Fibroblast of lung (primary cell): ENCODE data around the gene NES. TPM values are rescaled to one million over a fixed set of nuclear protein-coding genes. Genes with fewer than 3 reads are reported as not detected.

Experiments
- DNase-seq, 2 donors: peaks; one replicate each; pipeline versions ENCODE4 v3.0.0 to v3.0.0-alpha.2; 2010; ENCODE audit warnings: low read depth in 2 of 2
- H2AFZ ChIP-seq: 2 replicates; pipeline ENCODE4 v1.5.1; 2012; ENCODE audit warnings: low read length, control low read depth, inconsistent platforms
- H3K27ac ChIP-seq: 2 replicates; pipeline ENCODE4 v1.5.1; 2011; ENCODE audit warnings: low read length, control low read depth; ENCODE audit not compliant: insufficient read depth
- H3K27me3 ChIP-seq: 2 replicates; pipeline ENCODE4 v1.5.1; 2011; ENCODE audit warnings: mild to moderate bottlenecking, low read length; ENCODE audit not compliant: control insufficient read depth, insufficient read depth
- H3K36me3 ChIP-seq: 2 replicates; pipeline ENCODE4 v1.5.1; 2011; ENCODE audit warnings: low read length; ENCODE audit not compliant: control insufficient read depth, insufficient read depth
- H3K4me1 ChIP-seq: 2 replicates; pipeline ENCODE4 v1.5.1; 2011; ENCODE audit warnings: low read length; ENCODE audit not compliant: control insufficient read depth, insufficient read depth; ENCODE audit errors: extremely low read depth
- H3K4me2 ChIP-seq: 2 replicates; pipeline ENCODE4 v1.5.1; 2011; ENCODE audit warnings: low read length, control low read depth; ENCODE audit not compliant: insufficient read depth; ENCODE audit errors: extremely low read depth
- H3K4me3 ChIP-seq, 4 experiments: fragments of 200-600 bp in 1 of 4; sonication (generic) in 1 of 4; replicated peaks in 1 of 4; 2 replicates each; pipeline ENCODE4 v1.5.1; 2011 to 2016; ENCODE audit warnings: low read length in 4 of 4, low read depth in 3 of 4, mild to moderate bottlenecking in 3 of 4, control low read depth in 2 of 4, inconsistent platforms in 1 of 4, mixed read lengths in 1 of 4; ENCODE audit not compliant: insufficient read depth in 1 of 4; ENCODE audit errors: control extremely low read depth in 1 of 4
- H3K79me2 ChIP-seq: 2 replicates; pipeline ENCODE4 v1.5.1; 2012; ENCODE audit warnings: mild to moderate bottlenecking, low read length, inconsistent platforms; ENCODE audit not compliant: control insufficient read depth, insufficient read depth
- H3K9ac ChIP-seq: 2 replicates; pipeline ENCODE4 v1.5.1; 2011; ENCODE audit warnings: mild to moderate bottlenecking, low read length, control low read depth; ENCODE audit not compliant: insufficient read depth
- H3K9me3 ChIP-seq: 2 replicates; pipeline ENCODE4 v1.5.1; 2012; ENCODE audit warnings: low read depth, low read length; ENCODE audit not compliant: control insufficient read depth, insufficient read depth
- H4K20me1 ChIP-seq: 2 replicates; pipeline ENCODE4 v1.5.1; 2011; ENCODE audit warnings: low read length; ENCODE audit not compliant: control insufficient read depth, insufficient read depth; ENCODE audit errors: extremely low read depth
- CTCF ChIP-seq, 2 donors: IDR thresholded peaks in 1 of 2; conservative IDR thresholded peaks in 1 of 2; 1 replicate in 1 of 2; 2 replicates in 1 of 2; pipeline ENCODE4 v1.5.1; 2011 to 2012; ENCODE audit warnings: low read length in 2 of 2, control low read depth in 1 of 2, inconsistent platforms in 1 of 2, low read depth in 1 of 2, mild to moderate bottlenecking in 1 of 2
- EZH2 ChIP-seq: IDR thresholded peaks from 2 replicates; pipeline ENCODE4 v1.5.1; 2012; ENCODE audit warnings: low read length, control low read depth, mild to moderate bottlenecking; ENCODE audit errors: missing control alignments
- polyA plus RNA-seq, 2 donors: library from polyadenylated mRNA; depleted of rRNA in 1 of 2; stranded (reverse) in 1 of 2; unstranded in 1 of 2; fragments of >200 nt; gene quantifications; 2 replicates each; pipeline ENCODE4 v1.2.1, GENCODE V29; 2011 to 2012; ENCODE audit warnings: missing spikeins in 1 of 2
- total RNA-seq: library from RNA; depleted of rRNA; stranded (reverse); fragments of >200 nt; gene quantifications from 2 replicates; pipeline ENCODE4 v1.2.1, GENCODE V29; 2014

Gene NES
- total and polyA plus RNA-seq, 2 donors (not counting 1 experiment from before 2014, with no cell fraction given): 34.6 to 87.4 TPM

- DNase-seq: no peak
- TF ChIP-seq CTCF (conservative IDR thresholded peaks at IDR 0.05 in 1 of 2, IDR thresholded peaks at IDR 0.05 in 1 of 2; ENCODE audit: low read depth in 1 of 2, low read length in 2 of 2) (no peak), EZH2 (no peak)
- Histone ChIP-seq H3K4me2 (peak overlapping the region; percentile 39), H4K20me1 (no peaks in the 10 kb centered on the region), H2AFZ (no peak overlapping the region), H3K9ac (no peak overlapping the region), H3K27me3 (no peaks in the 10 kb centered on the region), H3K79me2 (no peaks in the 10 kb centered on the region), H3K4me1 (peaks cover 56% of the 10 kb centered on the region), H3K27ac (peak overlapping the region; percentile 63), H3K36me3 (no peaks in the 10 kb centered on the region), H3K4me3 (peak overlapping the region in 1 of 4 experiments; percentile 22), H3K9me3 (no peaks in the 10 kb centered on the region)
These were observed 31.0 kb upstream of the NES start for GRCh38 chr1:156708218-156708661.

GRCh38 chr1:156707417-156708217 is 30.4 kb upstream of the NES start:
- H3K4me3 ChIP-seq: peak overlapping the region in 1 of 4 experiments; percentile 22
- H4K20me1 ChIP-seq: no peaks in the 10 kb centered on the region
- no peaks in the 10 kb centered on the region for H3K36me3 ChIP-seq
- H2AFZ ChIP-seq: no peak overlapping the region
- no peaks in the 10 kb centered on the region for H3K9me3 ChIP-seq
- peak overlapping the region; percentile 39 for H3K4me2 ChIP-seq
- no peak overlapping the region for H3K9ac ChIP-seq
- H3K4me1 ChIP-seq: peaks cover 51% of the 10 kb centered on the region
- no peaks in the 10 kb centered on the region for H3K79me2 ChIP-seq
- no peaks in the 10 kb centered on the region for H3K27me3 ChIP-seq
- peak overlapping the region; percentile 63 for H3K27ac ChIP-seq
- peak; percentile 59 to 66 for DNase-seq
- TF ChIP-seq EZH2 (no peak), CTCF (conservative IDR thresholded peaks at IDR 0.05 in 1 of 2, IDR thresholded peaks at IDR 0.05 in 1 of 2; ENCODE audit: low read depth in 1 of 2, low read length in 2 of 2) (no peak)

- Histone ChIP-seq H2AFZ (peak overlapping the region; percentile 56), H3K36me3 (no peaks in the 10 kb centered on the region), H3K9me3 (no peaks in the 10 kb centered on the region), H3K4me1 (peaks cover 45% of the 10 kb centered on the region), H3K79me2 (no peaks in the 10 kb centered on the region), H4K20me1 (no peaks in the 10 kb centered on the region), H3K4me3 (peak overlapping the region in 2 of 4 experiments; percentile 33 to 65), H3K9ac (peak overlapping the region; percentile 26), H3K4me2 (peak overlapping the region; percentile 59), H3K27ac (peak overlapping the region; percentile 63), H3K27me3 (no peaks in the 10 kb centered on the region)
- peak; percentile 56 to 91 for DNase-seq
- TF ChIP-seq EZH2 (no peak), CTCF (conservative IDR thresholded peaks at IDR 0.05 in 1 of 2, IDR thresholded peaks at IDR 0.05 in 1 of 2; ENCODE audit: low read depth in 1 of 2, low read length in 2 of 2) (no peak)
These were observed 29.6 kb upstream of the NES start for GRCh38 chr1:156706657-156707416.
